Measurements from ENCODE around the gene CFAP74. TPM values are rescaled to one million over a fixed set of nuclear protein-coding genes. Genes with fewer than 3 reads are reported as not detected.
A peak's percentile ranks its signal among the peaks of the same experiment; 100 is the strongest.

The CFAP74 gene
- total RNA-seq, 2 experiments from 2014 or later = 0.38 to 0.41 TPM

DNA sequence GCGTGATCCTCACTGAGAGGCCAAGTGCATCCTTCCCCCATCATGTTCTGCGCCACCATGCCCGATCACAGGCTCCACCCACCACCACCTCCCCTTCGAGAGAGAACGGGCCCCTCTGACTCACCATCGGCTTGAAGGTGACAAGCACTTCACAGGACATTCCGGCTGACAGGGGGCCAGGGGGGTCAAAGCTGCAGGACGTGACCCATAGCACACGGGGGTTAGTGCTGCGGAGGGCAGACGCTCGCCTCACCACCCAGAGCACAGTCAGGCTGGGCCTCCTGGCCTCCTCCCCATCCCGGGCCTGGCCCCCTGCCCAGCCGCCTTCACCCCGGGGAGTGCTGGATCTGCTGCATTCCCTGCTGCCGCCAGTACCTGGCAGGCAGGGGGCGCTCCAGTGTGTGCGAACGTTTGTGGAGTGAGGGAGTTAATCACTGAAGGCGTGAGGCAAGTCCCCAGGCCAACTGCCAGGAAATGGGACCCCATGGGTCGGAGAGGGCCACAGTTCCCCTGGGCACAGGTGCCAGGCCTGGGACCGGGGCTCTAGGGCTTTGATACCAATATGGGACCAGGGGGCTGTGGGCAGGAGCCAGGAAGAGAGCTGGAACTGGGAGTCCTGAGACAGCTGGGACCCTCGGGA is 43.6 kb downstream of the CFAP74 start:
- POLR2A ChIA-PET = interaction anchor here (0.9 to 1.4 kb wide), 3 partner anchors 33 to 87 kb away, joined by 3 read pairs; no protein-coding TSS in a partner anchor
- peaks cover under 1% of the 10 kb centered on the region for H3K9me3 Mint-ChIP-seq
- DNase-seq = peak; percentile 93
- peak overlapping the region; percentile 46 for H3K4me3 Mint-ChIP-seq
- TF ChIP-seq, protein P1, sequence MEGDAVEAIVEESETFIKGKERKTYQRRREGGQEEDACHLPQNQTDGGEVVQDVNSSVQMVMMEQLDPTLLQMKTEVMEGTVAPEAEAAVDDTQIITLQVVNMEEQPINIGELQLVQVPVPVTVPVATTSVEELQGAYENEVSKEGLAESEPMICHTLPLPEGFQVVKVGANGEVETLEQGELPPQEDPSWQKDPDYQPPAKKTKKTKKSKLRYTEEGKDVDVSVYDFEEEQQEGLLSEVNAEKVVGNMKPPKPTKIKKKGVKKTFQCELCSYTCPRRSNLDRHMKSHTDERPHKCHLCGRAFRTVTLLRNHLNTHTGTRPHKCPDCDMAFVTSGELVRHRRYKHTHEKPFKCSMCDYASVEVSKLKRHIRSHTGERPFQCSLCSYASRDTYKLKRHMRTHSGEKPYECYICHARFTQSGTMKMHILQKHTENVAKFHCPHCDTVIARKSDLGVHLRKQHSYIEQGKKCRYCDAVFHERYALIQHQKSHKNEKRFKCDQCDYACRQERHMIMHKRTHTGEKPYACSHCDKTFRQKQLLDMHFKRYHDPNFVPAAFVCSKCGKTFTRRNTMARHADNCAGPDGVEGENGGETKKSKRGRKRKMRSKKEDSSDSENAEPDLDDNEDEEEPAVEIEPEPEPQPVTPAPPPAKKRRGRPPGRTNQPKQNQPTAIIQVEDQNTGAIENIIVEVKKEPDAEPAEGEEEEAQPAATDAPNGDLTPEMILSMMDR (IDR thresholded peaks at IDR 0.05) = peak; percentile 92
- intact Hi-C loops (cut with micrococcal nuclease) = loop anchor here (5.0 kb wide), 1 partner anchor 82 kb away; no protein-coding TSS in a partner anchor
- H3K27me3 Mint-ChIP-seq = peaks cover 29% of the 10 kb centered on the region
- H3K4me1 Mint-ChIP-seq (ENCODE audit: low read depth) = peaks cover 13% of the 10 kb centered on the region
- peak; percentile 95 for ATAC-seq
- H3K27ac Mint-ChIP-seq = peak overlapping the region; percentile 79
- no peaks in the 10 kb centered on the region for H3K36me3 Mint-ChIP-seq (ENCODE audit: low read depth)
- CTCF ChIA-PET = interaction anchor here (0.8 to 11.3 kb wide), 13 partner anchors 10 to 173 kb away, joined by 3 to 100 read pairs (median 5); no protein-coding TSS in a partner anchor

DNA sequence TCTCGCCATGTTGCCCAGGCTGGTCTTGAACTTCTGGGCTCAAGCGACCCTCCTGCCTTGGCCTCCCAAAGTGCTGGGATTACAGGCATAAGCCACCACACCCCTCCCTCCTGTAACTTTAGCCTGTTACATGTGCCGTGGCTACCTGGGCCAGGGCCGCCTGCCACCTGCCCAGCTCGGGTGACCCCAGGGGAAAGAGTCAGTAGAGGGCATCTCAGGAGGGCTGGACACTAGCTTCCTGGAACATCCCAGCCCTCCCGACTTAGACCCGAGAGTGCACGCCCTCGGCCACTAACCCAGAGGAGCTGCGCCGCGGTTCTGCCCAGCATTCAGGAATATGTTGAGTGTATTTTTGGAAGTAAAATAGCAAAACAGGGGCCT is 44.1 kb downstream of the CFAP74 start:
- ChIA-PET POLR2A (interaction anchor here (0.9 to 1.4 kb wide), 2 partner anchors 32 to 67 kb away, joined by 3 read pairs; no protein-coding TSS in a partner anchor), CTCF (interaction anchor here (1.0 to 11.3 kb wide), 6 partner anchors 13 to 214 kb away, joined by 3 to 100 read pairs (median 6); no protein-coding TSS in a partner anchor)
- H3K36me3 Mint-ChIP-seq (ENCODE audit: low read depth) = no peaks in the 10 kb centered on the region
- H3K4me1 Mint-ChIP-seq (ENCODE audit: low read depth) = peaks cover 13% of the 10 kb centered on the region
- intact Hi-C loops (cut with micrococcal nuclease) = no loop called here
- no peak overlapping the region for H3K27ac Mint-ChIP-seq
- TF ChIP-seq, protein P1 (IDR thresholded peaks at IDR 0.05) = no peak
- H3K27me3 Mint-ChIP-seq = peaks cover 29% of the 10 kb centered on the region
- peak overlapping the region; percentile 46 for H3K4me3 Mint-ChIP-seq
- DNase-seq (no peak), ATAC-seq (no peak)
- H3K9me3 Mint-ChIP-seq = peaks cover 3% of the 10 kb centered on the region

DNA sequence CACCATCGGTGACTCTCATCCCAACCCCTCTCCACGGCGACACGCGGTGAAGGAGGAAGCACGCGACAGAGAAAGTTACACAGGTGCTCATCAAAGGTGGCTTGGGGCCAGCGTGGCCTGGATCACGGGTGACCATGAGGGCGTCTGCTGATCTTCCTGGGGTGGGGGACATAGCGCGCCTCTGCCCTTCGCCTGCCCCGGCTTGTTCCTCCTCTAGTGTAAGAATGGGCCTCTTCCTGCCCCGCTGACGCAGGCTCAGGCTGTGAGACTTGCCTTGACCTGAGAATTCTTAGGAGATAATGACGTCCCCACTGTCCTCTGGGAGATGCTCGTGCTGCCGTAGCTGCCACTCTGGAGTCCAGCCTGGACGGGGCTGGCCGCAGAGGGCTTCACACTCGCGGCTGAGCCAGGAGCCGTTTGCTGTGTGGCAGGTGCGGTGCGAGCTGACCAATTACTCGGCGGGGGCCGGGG is 45.5 kb downstream of the CFAP74 start:
- intact Hi-C loops (cut with micrococcal nuclease) = no loop called here
- DNase-seq (no peak), ATAC-seq (no peak)
- TF ChIP-seq, protein P1 (IDR thresholded peaks at IDR 0.05) = no peak
- H3K36me3 Mint-ChIP-seq (ENCODE audit: low read depth) = no peaks in the 10 kb centered on the region
- peaks cover 29% of the 10 kb centered on the region for H3K27me3 Mint-ChIP-seq
- CTCF ChIA-PET = interaction anchor here (0.6 to 11.3 kb wide), 3 partner anchors 51 to 216 kb away, joined by 3 to 100 read pairs (median 3); no protein-coding TSS in a partner anchor
- H3K4me1 Mint-ChIP-seq (ENCODE audit: low read depth) = peaks cover 13% of the 10 kb centered on the region
- POLR2A ChIA-PET = no interaction called here
- H3K27ac Mint-ChIP-seq = no peak overlapping the region
- H3K9me3 Mint-ChIP-seq = peaks cover 3% of the 10 kb centered on the region
- no peak overlapping the region for H3K4me3 Mint-ChIP-seq

DNA sequence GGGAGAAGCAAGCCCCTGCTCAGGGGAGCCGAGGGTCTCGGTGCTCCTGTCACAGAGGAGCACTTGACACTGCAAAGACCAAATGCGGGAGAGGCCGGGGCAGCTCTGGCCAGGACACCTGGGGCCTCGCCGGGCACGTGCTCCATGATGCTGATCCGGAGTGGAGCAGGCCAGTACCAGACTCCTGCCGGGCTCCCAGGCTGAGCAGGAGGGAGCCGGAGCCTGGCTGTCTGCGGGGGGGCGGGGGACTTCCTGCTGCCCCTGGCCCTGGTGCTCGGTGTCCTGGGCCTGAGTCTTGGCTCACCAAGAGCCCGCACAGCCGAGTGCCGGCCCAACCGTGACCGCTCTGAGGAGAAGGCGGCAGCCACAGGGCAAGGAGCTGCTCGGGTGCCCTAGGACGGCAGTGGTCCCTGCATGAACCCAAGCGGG is 46.0 kb downstream of the CFAP74 start:
- H3K36me3 Mint-ChIP-seq (ENCODE audit: low read depth) = no peaks in the 10 kb centered on the region
- DNase-seq = no peak
- TF ChIP-seq, protein P1 (IDR thresholded peaks at IDR 0.05) = no peak
- CTCF ChIA-PET = interaction anchor here (0.6 to 11.3 kb wide), 2 partner anchors 51 to 88 kb away, joined by 3 to 100 read pairs; no protein-coding TSS in a partner anchor
- H3K4me3 Mint-ChIP-seq = no peak overlapping the region
- peaks cover 13% of the 10 kb centered on the region for H3K4me1 Mint-ChIP-seq (ENCODE audit: low read depth)
- intact Hi-C loops (cut with micrococcal nuclease) = no loop called here
- ATAC-seq = no peak
- H3K9me3 Mint-ChIP-seq = peaks cover 3% of the 10 kb centered on the region
- no peak overlapping the region for H3K27ac Mint-ChIP-seq
- peaks cover 29% of the 10 kb centered on the region for H3K27me3 Mint-ChIP-seq
- POLR2A ChIA-PET = no interaction called here

Measured in activated CD8-positive, alpha-beta T cell treated with anti-CD3 and anti-CD28 coated beads for 36 hours (primary cell).